ENCODE data around the gene SPAG4.

DNA sequence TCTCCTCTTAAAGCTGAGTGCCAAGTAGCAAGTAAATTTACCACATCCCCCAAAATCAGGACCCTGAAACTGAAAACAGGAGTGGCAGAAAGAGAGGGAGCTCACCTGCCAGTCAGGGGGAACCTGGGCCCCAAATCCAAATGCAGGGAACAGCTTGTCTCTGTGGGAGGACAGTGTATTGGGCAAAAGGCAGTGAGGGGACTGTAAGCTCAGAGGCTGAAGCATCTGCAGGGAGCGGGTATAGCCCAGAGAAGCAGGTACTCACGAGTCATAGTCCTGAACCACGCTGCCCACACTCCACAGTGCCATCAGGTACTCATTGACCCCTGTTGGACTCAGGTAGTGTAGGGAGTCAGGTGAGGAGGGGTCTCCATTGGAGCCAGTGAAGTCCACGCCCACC lies 15.0 kb downstream of the SPAG4 start:
- no peak for TF ChIP-seq POLR2A (IDR thresholded peaks at IDR 0.05; ENCODE audit: low read depth, low read length)
- TF ChIP-seq POLR2AphosphoS5 (IDR thresholded peaks at IDR 0.05; ENCODE audit: low read depth, low read length) = no peak
- TF ChIP-seq POU2F2 (IDR thresholded peaks at IDR 0.05; ENCODE audit: low read depth, low read length) = no peak
- no peak for TF ChIP-seq SPI1 (IDR thresholded peaks at IDR 0.05; ENCODE audit: low read depth, low read length)
- TF ChIP-seq TAF1 (IDR thresholded peaks at IDR 0.05; ENCODE audit: low read depth, low read length) = no peak
- no peak for TF ChIP-seq PAX5 (IDR thresholded peaks at IDR 0.05; ENCODE audit: insufficient read depth, low read length, severe bottlenecking)

Data from GM12891 (cell line).